Measurements from ENCODE around the gene EXOC3L4.

EXOC3L4 gene

DNA sequence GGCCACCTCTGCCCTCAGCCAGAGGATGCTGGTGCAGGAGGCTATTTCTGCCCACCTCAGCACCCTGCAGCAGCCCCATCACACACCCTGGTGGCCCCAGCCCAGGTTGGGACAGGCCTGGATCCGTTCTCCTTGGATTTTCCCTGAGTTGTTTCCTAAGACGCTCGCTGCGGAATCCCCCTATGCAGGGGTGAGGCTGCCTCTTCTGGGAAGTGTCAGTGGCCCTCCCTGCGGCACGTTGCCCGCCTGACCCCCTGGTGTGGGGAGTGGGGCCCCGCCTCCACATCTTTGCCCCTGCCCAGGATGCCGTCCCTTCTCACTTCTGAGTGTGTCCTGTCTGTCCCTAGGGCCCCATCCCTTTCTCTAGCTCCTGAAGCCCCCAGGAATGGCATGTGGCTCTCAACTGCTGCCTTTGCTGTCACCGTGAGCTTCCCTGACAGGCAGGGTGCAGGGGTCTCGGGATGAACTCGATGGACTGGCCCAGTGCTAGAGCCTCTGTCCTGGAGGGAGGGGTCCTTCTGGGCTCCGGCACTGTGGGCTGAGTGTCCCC, 594 bp upstream of the EXOC3L4 start:
- DNase-seq, result no peak

- no peak for DNase-seq
Observed at GRCh38 chr14:103095210-103095778, 769 bp downstream of the EXOC3L4 start.

DNA sequence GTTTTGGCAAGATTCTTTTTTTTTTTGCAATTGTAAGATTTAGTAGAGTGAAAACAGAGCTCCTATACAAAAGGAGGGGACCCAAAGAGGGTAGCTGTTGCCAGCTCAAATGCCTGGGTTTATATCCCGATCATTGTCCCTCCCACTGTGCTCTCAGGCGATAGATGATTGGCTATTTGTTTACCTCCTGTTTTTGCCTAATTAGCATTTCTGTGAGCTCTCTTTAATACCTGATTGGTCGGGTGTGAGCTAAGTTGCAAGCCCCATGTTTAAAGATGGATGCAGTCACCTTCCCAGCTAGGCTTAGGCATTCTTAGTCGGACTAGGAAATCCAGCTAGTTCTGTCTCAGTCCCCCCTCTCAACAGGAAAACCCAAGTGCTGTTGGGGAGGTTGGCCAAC, 1.9 kb downstream of the EXOC3L4 start:
- no peak for DNase-seq

DNA sequence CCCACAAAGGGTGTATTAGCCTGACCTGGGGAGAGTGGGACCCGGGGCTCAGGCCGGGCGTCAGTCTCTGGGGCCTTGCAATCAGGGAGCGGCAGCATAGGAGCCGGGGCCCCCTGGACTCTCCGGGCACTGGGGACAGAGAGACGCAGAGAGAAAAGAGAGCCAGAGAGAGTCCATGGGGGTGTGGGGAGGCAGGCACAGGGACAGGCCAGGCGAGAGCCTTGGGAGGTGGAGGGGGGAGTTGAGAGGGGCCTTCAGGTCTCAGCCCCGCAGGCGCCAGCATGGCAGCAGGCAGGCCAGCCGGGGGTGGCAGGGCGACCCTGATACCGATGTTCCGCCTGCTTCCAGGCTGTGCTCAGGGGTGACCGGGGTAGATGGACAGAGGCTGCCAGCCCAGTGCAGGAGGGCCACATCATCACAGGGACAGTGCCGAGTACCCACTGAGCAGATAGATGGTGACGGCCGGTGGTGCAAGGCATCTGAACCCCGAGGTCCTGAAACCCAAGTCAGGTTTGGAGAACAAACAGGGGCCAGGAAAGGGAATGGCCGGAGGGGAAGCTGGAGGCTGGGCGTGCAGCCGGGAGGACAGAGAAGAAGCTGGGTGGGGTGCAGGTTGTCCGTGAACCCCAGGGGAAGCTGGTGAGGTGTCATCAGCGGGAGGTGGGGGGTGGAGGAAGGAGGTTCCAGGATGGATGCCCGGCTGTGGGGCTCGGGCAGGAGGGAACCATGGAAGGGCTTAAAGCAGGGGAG, 2.9 kb downstream of the EXOC3L4 start:
- no peak for DNase-seq

- DNase-seq, result no peak
Observed at GRCh38 chr14:103097994-103098957, 3.8 kb downstream of the EXOC3L4 start.

DNA sequence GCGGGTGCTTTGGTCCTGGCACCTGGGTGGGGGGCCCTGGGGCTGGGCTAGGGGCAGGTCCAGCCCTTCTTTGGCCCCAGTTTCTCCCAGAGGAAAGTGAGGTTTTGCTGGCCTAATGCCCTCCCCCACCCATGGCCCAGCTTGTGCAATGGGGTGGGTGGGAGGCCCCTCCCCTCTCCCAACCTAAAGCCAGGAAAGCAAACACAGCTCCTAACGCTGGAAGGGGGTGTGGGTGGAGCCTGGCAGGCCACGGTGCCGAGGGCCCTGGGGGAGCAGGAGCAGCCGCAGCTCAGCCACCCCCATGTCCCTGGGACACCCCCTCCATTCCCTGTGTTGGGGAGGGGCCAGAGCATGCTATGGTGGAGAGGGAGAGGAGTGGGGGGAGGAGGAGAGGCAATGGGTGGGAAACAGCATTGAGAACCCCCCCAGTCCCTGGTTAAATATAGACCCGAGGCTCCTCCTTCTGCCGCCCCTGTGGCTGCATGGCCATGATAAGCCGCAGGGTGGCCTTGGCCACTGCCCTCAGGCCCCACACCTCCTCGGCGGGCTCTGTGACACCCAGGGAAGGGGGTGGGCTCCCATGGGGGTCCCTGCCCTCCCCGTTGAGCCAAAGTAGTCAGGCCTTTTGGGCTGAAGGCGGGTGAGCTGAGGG, 4.7 kb downstream of the EXOC3L4 start:
- peak; percentile 22 for DNase-seq

DNA sequence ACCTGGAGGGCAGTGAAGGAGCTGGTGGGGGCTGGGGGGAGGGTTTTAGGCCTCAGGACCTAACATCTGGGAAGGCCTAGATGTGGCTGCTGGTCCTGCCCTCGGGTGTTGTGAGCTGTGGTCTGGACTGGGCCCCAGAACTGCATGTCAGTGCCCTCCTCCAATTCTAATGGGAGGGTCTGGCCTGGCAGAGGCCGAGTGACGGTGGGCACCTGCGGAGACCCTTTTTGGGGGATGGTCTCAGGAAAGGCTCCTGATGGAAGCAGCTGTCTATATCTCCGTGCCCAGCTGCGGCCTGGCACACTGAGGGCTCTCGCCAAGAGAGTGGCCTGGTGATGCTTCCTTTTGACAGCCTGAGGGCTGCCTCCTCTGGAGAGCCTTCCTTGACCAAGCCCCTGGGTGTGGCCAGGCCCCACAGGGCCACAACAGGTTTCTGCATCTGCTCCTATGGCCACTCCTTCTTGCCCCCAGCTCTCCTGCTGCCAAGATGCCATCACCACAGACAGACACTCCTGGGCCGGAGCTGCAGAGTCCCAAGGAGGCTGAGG, 5.3 kb downstream of the EXOC3L4 start:
- no peak for DNase-seq

DNA sequence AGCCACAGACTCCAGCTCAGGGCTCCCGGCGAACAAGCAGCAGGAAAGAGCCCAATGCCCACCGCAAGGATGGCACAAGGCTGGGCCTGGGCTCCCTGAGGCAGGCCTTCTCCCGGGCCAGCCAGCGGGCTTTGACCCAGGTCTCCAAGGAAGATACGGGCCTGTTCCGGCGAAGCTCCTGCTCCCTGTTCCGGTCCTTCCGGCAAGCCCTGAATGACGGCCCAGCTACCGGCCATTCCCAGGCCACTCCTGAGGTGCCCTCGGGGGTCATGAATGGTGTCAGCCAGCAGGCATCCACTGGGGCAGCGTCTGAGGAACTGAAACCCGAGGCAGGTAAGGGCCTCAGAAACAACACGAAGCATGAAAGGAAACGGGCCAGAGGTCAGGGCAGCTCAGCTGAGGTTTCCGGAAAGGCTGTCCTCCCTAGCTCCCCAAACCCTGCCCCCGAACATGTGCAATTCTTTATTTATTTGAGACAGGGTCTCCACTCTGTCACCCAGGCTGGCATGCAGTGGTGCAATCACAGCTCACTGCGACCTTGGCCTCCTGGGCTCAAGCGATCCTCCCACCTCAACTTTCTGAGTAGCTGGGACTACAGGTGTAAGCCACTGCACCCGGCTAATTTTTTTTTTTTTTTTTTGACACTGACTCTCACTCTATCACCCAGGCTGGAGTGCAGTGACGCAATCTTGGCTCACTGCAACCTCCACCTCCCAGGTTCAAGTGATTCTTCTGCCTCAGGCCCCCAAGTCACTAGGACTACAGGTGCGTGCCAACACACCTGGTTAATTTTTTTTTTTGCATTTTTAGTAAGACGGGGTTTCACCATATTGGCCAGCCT, 6.0 kb downstream of the EXOC3L4 start:
- no peak for DNase-seq

DNA sequence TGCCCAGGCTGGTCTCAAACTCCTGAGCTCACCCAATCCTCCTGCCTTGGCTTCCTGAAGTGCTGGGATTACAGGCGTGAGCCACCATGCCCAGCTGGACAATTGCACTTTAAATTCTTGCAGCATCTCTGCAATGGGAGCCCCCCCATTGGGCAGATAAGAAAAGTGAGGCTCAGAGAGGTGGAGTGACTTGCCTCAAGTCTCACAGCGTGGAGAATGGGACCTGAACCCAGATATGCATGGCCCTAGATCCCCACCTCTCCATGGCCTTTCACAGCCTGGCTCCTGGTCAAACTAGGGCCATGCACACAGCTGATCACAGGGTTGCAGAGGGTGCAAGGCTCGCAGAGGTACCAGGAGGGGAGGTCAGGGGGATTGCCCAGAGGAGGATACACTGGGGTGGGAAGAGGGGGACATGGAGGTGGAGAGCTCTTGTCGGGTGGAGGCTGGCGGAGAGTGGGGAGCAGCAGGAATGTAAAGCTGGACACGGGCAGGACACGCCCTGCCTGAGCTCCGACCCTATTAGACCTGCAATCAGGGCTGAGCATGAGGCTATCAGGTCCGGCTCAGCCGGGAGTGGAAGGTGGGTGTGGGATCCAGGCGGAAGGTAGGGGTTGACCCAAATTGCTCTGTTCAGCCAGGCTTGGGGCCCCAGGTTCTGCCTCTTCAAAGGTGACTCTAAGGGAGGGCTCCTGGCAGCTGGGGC, 6.9 kb downstream of the EXOC3L4 start:
- DNase-seq, result no peak

DNA sequence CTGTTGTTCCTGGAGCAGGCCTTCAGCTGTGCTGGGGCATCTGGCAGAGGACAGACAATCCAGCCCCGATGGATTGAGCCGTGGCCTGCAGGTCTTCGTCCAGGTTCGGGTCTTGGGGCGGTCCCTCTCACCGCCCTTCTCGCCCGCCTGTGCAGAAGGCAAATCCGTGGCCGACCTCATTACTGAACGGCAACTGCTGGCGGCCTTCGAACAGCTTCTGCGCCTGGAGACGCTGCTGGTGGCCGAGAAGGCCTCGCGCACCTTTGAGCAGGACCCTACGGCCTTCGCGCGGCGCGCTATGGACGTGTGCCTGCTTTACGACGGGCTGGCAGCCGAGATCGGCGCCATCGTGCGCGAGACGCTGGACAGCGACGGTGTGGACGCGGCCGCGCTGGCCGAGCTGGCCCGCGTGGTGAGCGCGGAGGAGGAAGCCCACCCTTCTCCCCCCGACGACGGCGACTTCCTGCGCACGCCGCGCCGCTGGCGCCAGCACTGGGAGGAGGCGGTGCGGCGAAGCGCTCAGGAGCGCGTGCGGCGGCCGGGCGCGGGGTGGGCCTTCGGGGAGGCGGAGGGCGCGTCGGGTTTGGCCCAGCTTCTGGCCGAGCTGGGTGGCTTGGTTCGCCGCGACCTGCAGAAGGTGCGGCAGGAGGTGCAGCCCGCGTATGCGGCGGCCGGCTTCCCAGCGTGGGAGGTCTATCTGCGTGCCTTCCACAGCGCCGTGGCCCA, 7.6 kb downstream of the EXOC3L4 start:
- no peak for DNase-seq

DNA sequence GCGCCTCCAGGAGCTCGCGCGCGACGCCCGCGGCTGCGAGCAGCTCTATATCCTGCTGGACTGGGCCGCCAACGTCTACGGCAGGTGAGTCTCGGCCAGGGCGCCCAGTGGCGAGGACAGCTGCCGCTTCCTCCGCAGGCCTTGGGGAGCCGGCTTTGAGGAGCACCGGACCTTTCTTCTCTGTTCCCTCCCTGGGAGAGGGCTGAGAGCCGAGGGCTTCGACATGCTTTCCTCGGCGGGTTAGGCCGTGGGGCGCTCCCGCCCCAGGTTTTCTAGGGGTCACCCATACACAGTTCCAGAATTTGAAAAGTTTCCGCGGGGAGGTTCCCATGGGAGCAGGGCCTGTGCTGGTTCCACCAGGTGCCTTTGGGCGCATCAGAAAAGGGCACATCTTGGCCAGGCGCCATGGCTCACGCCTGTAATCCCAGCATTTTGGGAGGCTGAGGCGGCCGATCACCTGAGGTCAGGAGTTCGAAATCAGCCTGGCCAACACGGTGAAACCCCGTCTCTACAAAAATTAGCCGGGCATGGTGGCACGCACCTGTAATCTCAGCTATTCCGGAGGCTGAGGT, 8.2 kb downstream of the EXOC3L4 start:
- no peak for DNase-seq

DNA sequence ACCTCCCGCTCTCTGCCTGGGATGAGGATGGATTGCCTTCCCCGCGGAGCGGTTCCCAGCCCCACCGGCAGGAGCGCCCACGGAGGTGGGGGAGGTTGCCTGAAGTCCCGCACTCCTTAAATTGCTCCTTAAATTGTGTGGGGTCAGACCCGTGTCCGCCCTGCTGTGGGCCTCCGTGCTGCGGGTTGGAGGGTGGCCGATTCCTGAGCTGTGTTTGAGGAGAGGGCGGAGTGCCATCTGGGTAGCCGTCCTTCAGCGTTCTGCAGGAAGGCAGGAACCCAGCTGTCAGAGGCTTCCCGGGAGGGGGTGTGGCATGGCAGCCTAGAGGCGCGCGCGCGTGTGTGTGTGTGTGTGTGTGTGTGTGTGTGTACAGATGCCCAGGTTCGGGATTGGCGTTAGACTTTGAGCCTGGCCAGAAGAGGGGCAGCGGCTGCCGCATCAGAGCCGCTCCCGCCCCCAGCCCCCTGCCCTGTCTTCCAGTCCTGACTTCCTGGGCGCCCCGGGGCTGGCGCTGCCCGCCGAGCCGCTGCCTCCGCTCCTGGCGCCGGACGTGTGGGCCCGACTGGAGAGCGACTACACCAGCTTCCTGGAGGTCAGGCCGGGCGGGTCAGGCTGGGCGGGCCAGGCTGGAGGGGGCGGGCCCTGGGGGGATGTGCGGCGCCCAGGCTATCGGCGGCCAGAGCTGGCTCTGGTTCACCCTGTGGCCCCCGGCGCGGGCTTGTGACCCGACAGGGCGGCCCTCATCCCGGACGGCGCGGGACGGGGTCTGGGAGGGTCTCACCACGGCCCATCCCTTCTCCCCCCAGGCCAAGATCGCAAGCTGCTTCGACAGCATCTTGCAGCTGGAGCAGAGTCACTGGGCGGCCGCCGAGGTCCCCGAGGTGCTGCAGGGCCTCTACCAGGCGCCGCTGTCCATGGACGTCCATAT, 9.2 kb downstream of the EXOC3L4 start:
- peak; percentile 62 for DNase-seq

DNA sequence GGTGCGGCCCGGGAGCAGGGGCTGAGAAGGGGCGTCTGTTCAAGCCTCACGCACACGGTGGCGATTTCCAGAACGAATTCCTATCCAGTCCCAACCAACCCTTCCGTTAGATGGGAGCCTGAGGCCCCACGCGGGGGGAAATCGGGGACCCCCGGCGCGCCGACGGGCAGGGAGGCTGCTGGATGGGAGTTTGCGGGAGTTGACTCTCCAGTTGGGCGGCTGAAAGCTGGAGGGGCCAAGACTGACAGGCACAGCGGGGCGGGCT, 9.8 kb downstream of the EXOC3L4 start:
- no peak for DNase-seq

GRCh38 chr14:103104654-103105452, 10.3 kb downstream of the EXOC3L4 start:
- DNase-seq, result peak; percentile 62

GRCh38 chr14:103105580-103106150, 11.1 kb downstream of the EXOC3L4 start:
- DNase-seq, result peak; percentile 26

- DNase-seq, result no peak
Observed at GRCh38 chr14:103107455-103107854, 12.9 kb downstream of the EXOC3L4 start.

DNA sequence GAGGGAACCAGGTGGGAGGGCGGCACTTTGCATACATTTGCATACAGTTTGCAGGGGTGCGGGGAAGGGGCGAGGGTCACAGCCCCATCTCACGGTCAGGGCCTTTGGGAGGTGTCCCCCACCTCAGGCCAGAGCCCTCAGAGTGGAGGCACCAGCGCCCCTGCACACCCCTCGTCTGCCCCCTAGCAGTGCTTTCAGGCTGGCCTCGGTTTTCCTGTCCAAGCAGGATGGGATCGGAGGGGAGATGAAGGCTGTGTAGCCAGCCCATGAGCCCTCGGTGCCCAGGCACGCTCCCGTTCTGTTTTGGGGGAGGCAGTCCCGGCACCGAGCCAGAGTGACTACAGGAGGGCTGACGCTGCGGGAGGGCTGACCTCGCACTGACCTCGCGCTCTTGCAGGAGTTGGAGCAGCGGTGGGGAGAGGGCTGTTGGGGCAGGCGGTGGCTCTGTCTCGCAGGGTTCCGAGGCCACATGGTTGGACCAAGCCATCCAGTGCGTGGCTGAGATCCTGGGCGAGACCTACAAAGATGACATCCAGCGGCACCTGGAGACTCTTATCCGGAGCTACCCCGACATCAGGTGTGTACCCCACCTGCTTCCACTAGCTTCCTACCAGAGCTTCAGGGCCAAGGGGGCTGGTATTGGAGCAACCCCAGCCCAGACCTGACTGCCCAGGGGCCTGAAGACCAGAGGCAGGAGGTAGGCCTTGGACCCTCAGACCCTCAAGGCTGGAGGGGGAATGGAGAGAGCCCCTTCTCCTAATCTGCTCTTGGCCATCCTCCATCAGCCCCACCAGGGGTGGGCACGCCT, 13.6 kb downstream of the EXOC3L4 start:
- DNase-seq, result no peak
